ENCODE measurements around the gene CATSPERB. TPM values are rescaled to one million over a fixed set of nuclear protein-coding genes. Genes with fewer than 3 reads are reported as not detected.

CATSPERB gene
- total and polyA plus RNA-seq, 2 of the 8 experiments (the other 6 are each of a cell fraction or from before 2014, with no cell fraction given): 0.11 to 0.30 TPM

- Histone ChIP-seq H4K5ac (ENCODE audit: insufficient read length, low read depth, low read length) (no peak overlapping the region), H3K23ac (ENCODE audit: insufficient read length) (no peak overlapping the region), H3K4me1 (replicated peaks in 1 of 4; ENCODE audit: control insufficient read depth in 3 of 4, insufficient read depth in 4 of 4, low read length in 3 of 4) (no peaks in the 10 kb centered on the region), H2BK12ac (ENCODE audit: low read depth, low read length) (no peak overlapping the region), H3K4ac (replicated peaks; ENCODE audit: insufficient read length, low read depth, low read length) (no peak overlapping the region), H2BK20ac (ENCODE audit: low read length) (no peak overlapping the region), H4K20me1 (replicated peaks in 1 of 2; ENCODE audit: control insufficient read depth in 1 of 2, insufficient read depth in 2 of 2, low read length in 2 of 2) (no peaks in the 10 kb centered on the region), H3K79me1 (ENCODE audit: low read depth, low read length) (no peaks in the 10 kb centered on the region), H2BK120ac (replicated peaks; ENCODE audit: low read depth, low read length) (no peak overlapping the region), H3K14ac (ENCODE audit: insufficient read length) (no peak overlapping the region), H3K4me3 (ENCODE audit: extremely low read depth in 1 of 4, insufficient read depth in 2 of 4, low read depth in 3 of 4, low read length in 4 of 4) (no peak overlapping the region), H3K23me2 (ENCODE audit: low read depth, low read length) (no peaks in the 10 kb centered on the region), H3K9ac (replicated peaks in 1 of 4; ENCODE audit: extremely low read depth in 1 of 4, low read depth in 3 of 4, low read length in 3 of 4) (no peak overlapping the region), H3K36me3 (ENCODE audit: control insufficient read depth in 2 of 4, insufficient read depth in 4 of 4, low read length in 3 of 4) (no peaks in the 10 kb centered on the region), H2AK5ac (ENCODE audit: low read depth, low read length) (no peak overlapping the region), H2BK15ac (ENCODE audit: low read length) (no peak overlapping the region), H3K9me3 (ENCODE audit: insufficient read depth in 2 of 2, low read depth in 1 of 2, low read length in 1 of 2) (no peaks in the 10 kb centered on the region; a peak in 1 of 4 replicates), H4K8ac (ENCODE audit: extremely low read depth, insufficient read depth, low read length) (no peak overlapping the region), H2AFZ (ENCODE audit: low read length) (no peak overlapping the region), H3K27ac (ENCODE audit: low read depth, low read length) (no peak overlapping the region), H4K91ac (replicated peaks; ENCODE audit: insufficient read length, low read length) (no peak overlapping the region), H3K79me2 (ENCODE audit: control insufficient read depth in 1 of 2, insufficient read depth in 2 of 2, low read length in 2 of 2) (no peaks in the 10 kb centered on the region), H2BK5ac (ENCODE audit: low read depth, low read length) (no peak overlapping the region), H3K18ac (ENCODE audit: extremely low read depth, low read length) (no peak overlapping the region), H3K56ac (replicated peaks; ENCODE audit: insufficient read length, low read depth, low read length) (no peak overlapping the region), H3K4me2 (ENCODE audit: insufficient read depth in 1 of 2, low read depth in 2 of 2, low read length in 2 of 2) (no peak overlapping the region), H3K27me3 (replicated peaks in 1 of 4; ENCODE audit: control insufficient read depth in 3 of 4, extremely low read depth in 1 of 4, insufficient read depth in 3 of 4, low read length in 3 of 4) (no peaks in the 10 kb centered on the region)
- no peak for FAIRE-seq
- POLR2A ChIA-PET (ENCODE audit: partially characterized antibody): no interaction called here
- DNase-seq (ENCODE audit: low read depth in 1 of 2, low spot score in 2 of 2): no peak
- TF ChIP-seq HDAC6 (IDR thresholded peaks at IDR 0.05; ENCODE audit: low read depth, low read length) (no peak), NANOG (IDR thresholded peaks at IDR 0.05; ENCODE audit: insufficient read depth, low read depth, low read length, poor library complexity, severe bottlenecking) (no peak), RBBP5 (IDR thresholded peaks at IDR 0.05; ENCODE audit: borderline replicate concordance, low read depth, low read length) (no peak), BACH1 (IDR thresholded peaks at IDR 0.05; ENCODE audit: low read length) (no peak), RXRA (IDR thresholded peaks at IDR 0.05; ENCODE audit: insufficient read depth, low read depth, low read length) (no peak), SP4 (IDR thresholded peaks at IDR 0.05; ENCODE audit: low read length) (no peak), EGR1 (IDR thresholded peaks at IDR 0.05; ENCODE audit: borderline replicate concordance, low read depth, low read length) (no peak), HDAC2 (IDR thresholded peaks at IDR 0.05; ENCODE audit: borderline replicate concordance in 1 of 2, low read depth in 2 of 2, low read length in 2 of 2) (no peak), MAX (IDR thresholded peaks at IDR 0.05) (no peak), CHD1 (IDR thresholded peaks at IDR 0.05; ENCODE audit: low read depth, low read length) (no peak), BRCA1 (IDR thresholded peaks at IDR 0.05; ENCODE audit: low read depth, low read length) (no peak), KDM1A (IDR thresholded peaks at IDR 0.05; ENCODE audit: borderline replicate concordance, low read length) (no peak), SRF (IDR thresholded peaks at IDR 0.05; ENCODE audit: low read depth, low read length) (no peak), POLR2A (IDR thresholded peaks at IDR 0.05; ENCODE audit: control extremely low read depth in 1 of 2, low read depth in 2 of 2, low read length in 2 of 2) (no peak)
- WGBS, 2 experiments (ENCODE audit: extremely low coverage in 1 of 2, insufficient coverage in 1 of 2, insufficient read length in 1 of 2, insufficient replicate concordance in 2 of 2, low coverage in 1 of 2, low lambda C conversion rate in 2 of 2, missing lambda C conversion rate in 1 of 2): 90% methylated on average over 6 of the region's 7 CpGs; no CpG with 5 or more reads in 1 of the 2 experiments
- CTCF ChIA-PET (ENCODE audit: partially characterized antibody): interaction anchor here (0.5 kb wide), 1 partner anchor 22 kb away, joined by 3 read pairs; no protein-coding TSS in a partner anchor
These were observed 39.8 kb downstream of the CATSPERB start for GRCh38 chr14:91692075-91692474.

All from H1 (cell line).